Endothelial cell of umbilical vein (primary cell): ENCODE results near the gene OSBPL6. TPM values are rescaled to one million over a fixed set of nuclear protein-coding genes. Genes with fewer than 3 reads are reported as not detected.

ENCODE experiments used
- BruUV-seq: library from RNA; stranded (reverse); fragments of 400-500 nt; replicated peaks from 2 replicates; lab custom pipeline; 2021; lab: Mats Ljungman, UMichigan
- CTCF ChIA-PET: fragments of 300-600, 350-600 bp; sonication (Branson Sonifier 250); formaldehyde crosslinking; loops from one replicate; lab custom pipeline; 2021; ENCODE audit warnings: antibody characterized with exemption, inconsistent platforms; lab: Charles Lee
- POLR2A ChIA-PET: fragments of 300-600, 350-600 bp; sonication (Branson Sonifier 250); formaldehyde crosslinking; loops from one replicate; lab custom pipeline; 2021; ENCODE audit warnings: antibody characterized with exemption, inconsistent platforms; lab: Charles Lee
- DNase-seq: peaks from one replicate; pipeline ENCODE4 v3.0.0-alpha.2; 2011; ENCODE audit warnings: low read depth, low spot score
- FAIRE-seq: peaks from 2 replicates; lab custom pipeline; 2011; peaks lifted over from hg19 to GRCh38; lab: Jason Lieb, UNC
- H2AFZ ChIP-seq: 2 replicates; pipeline ENCODE4 v1.6.0; 2012; ENCODE audit warnings: low read depth, low read length, control low read depth, inconsistent platforms
- H3K27ac ChIP-seq: 2 replicates; pipeline ENCODE4 v1.5.1; 2011; ENCODE audit warnings: low read depth, mild to moderate bottlenecking, control low read depth, low read length, moderate library complexity; ENCODE audit not compliant: insufficient read depth
- H3K27me3 ChIP-seq, 2 experiments: 2 replicates each; pipeline versions ENCODE4 v1.6.0 to v1.6.1; 2011; ENCODE audit warnings: low read length in 2 of 2, mixed read lengths in 1 of 2; ENCODE audit not compliant: control insufficient read depth in 2 of 2, insufficient read depth in 2 of 2
- H3K36me3 ChIP-seq, 2 experiments: 2 replicates in 1 of 2; 3 replicates in 1 of 2; pipeline ENCODE4 v1.5.1; 2011; ENCODE audit warnings: low read length in 2 of 2, mild to moderate bottlenecking in 1 of 2, moderate library complexity in 1 of 2; ENCODE audit not compliant: control insufficient read depth in 2 of 2, insufficient read depth in 2 of 2; ENCODE audit errors: extremely low read depth in 1 of 2
- H3K4me1 ChIP-seq: 3 replicates; pipeline ENCODE4 v1.5.1; 2011; ENCODE audit warnings: mild to moderate bottlenecking, low read length; ENCODE audit not compliant: control insufficient read depth, insufficient read depth; ENCODE audit errors: extremely low read depth
- H3K4me2 ChIP-seq: 2 replicates; pipeline ENCODE4 v1.6.1; 2011; ENCODE audit warnings: low read length, control low read depth, mixed read lengths; ENCODE audit not compliant: insufficient read depth
- H3K4me3 ChIP-seq, 3 experiments: fragments of 200-600 bp in 1 of 3; sonication (generic), shearing (Covaris generic) in 1 of 3; replicated peaks in 1 of 3; 2 replicates each; pipeline ENCODE4 v1.5.1; 2011 to 2016; ENCODE audit warnings: control low read depth in 3 of 3, low read length in 3 of 3, mild to moderate bottlenecking in 2 of 3, inconsistent platforms in 1 of 3, low read depth in 1 of 3, moderate library complexity in 1 of 3; ENCODE audit not compliant: insufficient read depth in 1 of 3
- H3K79me2 ChIP-seq: 2 replicates; pipeline ENCODE4 v1.6.0; 2012; ENCODE audit warnings: low read length, inconsistent platforms; ENCODE audit not compliant: control insufficient read depth, insufficient read depth
- H3K9ac ChIP-seq: replicated peaks from 2 replicates; pipeline ENCODE3; 2011; ENCODE audit warnings: low read length, control low read depth; ENCODE audit not compliant: insufficient read depth; ENCODE audit errors: extremely low read depth
- H3K9me1 ChIP-seq: replicated peaks from 3 replicates; pipeline ENCODE4 v1.6.0; 2011; ENCODE audit warnings: mild to moderate bottlenecking, low read length; ENCODE audit not compliant: control insufficient read depth, insufficient read depth; ENCODE audit errors: extremely low read depth
- H3K9me3 ChIP-seq: replicated peaks from 2 replicates; pipeline ENCODE4 v1.5.1; 2012; ENCODE audit warnings: low read length, inconsistent platforms; ENCODE audit not compliant: control insufficient read depth, insufficient read depth
- H4K20me1 ChIP-seq: replicated peaks from 2 replicates; pipeline ENCODE3; 2011; ENCODE audit warnings: mild to moderate bottlenecking, low read length; ENCODE audit not compliant: control insufficient read depth, insufficient read depth; ENCODE audit errors: extremely low read depth
- EZH2 ChIP-seq: IDR thresholded peaks from 2 replicates; pipeline ENCODE4 v1.6.1; 2012; ENCODE audit warnings: borderline replicate concordance, low read depth, mild to moderate bottlenecking, moderate library complexity, low read length, inconsistent platforms; ENCODE audit not compliant: severe bottlenecking
- FOS ChIP-seq: IDR thresholded peaks from 2 replicates; pipeline ENCODE4 v1.6.1; 2011; ENCODE audit warnings: mild to moderate bottlenecking, low read length, moderate library complexity, borderline replicate concordance; ENCODE audit not compliant: insufficient read depth
- GATA2 ChIP-seq: IDR thresholded peaks from 2 replicates; pipeline ENCODE4 v1.7.0; 2011; ENCODE audit warnings: low read depth, mild to moderate bottlenecking, moderate library complexity, mixed read lengths, low read length; ENCODE audit not compliant: insufficient read length, insufficient read depth
- JUN ChIP-seq: IDR thresholded peaks from 2 replicates; pipeline ENCODE4 v1.6.1; 2011; ENCODE audit warnings: borderline replicate concordance, low read depth; ENCODE audit not compliant: insufficient read length, insufficient read depth
- MAX ChIP-seq: IDR thresholded peaks from 2 replicates; pipeline ENCODE4 v1.6.1; 2011; ENCODE audit not compliant: insufficient read depth, insufficient read length
- MYC ChIP-seq: IDR thresholded peaks from one replicate; pipeline ENCODE4 v1.6.1; 2011; ENCODE audit warnings: mild to moderate bottlenecking, low read depth, low read length
- POLR2A ChIP-seq: IDR thresholded peaks from 2 replicates; pipeline ENCODE4 v1.6.1; 2012; ENCODE audit warnings: low read depth, mild to moderate bottlenecking, control low read depth, low read length
- POLR2AphosphoS5 ChIP-seq: IDR thresholded peaks from 2 replicates; pipeline ENCODE4 v1.6.1; 2012; ENCODE audit warnings: low read depth, mild to moderate bottlenecking, control low read depth, low read length, moderate library complexity; ENCODE audit not compliant: insufficient read depth
- dilution Hi-C: fragments of 300-500 bp; cut with MboI; formaldehyde crosslinking; loops from one replicate; pipeline ENCODE4 v1.15.0; 2019; ENCODE audit warnings: low sequenced_read_pairs; ENCODE audit not compliant: extremely low pct_ligation_motif_present
- intact Hi-C: fragments of 100-400 bp; cut with micrococcal nuclease; formaldehyde crosslinking; loops from one replicate; pipeline ENCODE4 v1.10.0; 2022
- polyA plus RNA-seq, 4 experiments: library from polyadenylated mRNA; depleted of rRNA in 3 of 4; stranded (reverse) in 3 of 4; unstranded in 1 of 4; fragments of >200 nt; gene quantifications; 2 replicates each; pipeline versions ENCODE4 v1.2.1 to v1.2.3, GENCODE V29; 2011 to 2012; ENCODE audit warnings: missing spikeins in 1 of 4
- total RNA-seq: library from RNA; stranded (reverse); gene quantifications from 2 replicates; pipeline ENCODE4 v1.2.3, GENCODE V29; 2021
- TF ChIP-seq, protein P1 (sequence below), 2 donors: IDR thresholded peaks; 1 replicate in 1 of 2; 2 replicates in 1 of 2; pipeline ENCODE4 v1.5.1; 2011; ENCODE audit warnings: low read length in 2 of 2, mild to moderate bottlenecking in 2 of 2, moderate library complexity in 2 of 2, control low read depth in 1 of 2, inconsistent platforms in 1 of 2, low read depth in 1 of 2; ENCODE audit not compliant: insufficient read depth in 1 of 2; ENCODE audit errors: extremely low read depth in 1 of 2

The OSBPL6 gene
- total and polyA plus RNA-seq, 2 donors (not counting 3 experiments of a cell fraction or from before 2014, with no cell fraction given) = 1.5 to 2.3 TPM

- H3K9me3 ChIP-seq = no peaks in the 10 kb centered on the region
- intact Hi-C loops = no loop called here
- dilution Hi-C loops = no loop called here
- BruUV-seq = no TSS peak
- no peak for DNase-seq
- no peaks in the 10 kb centered on the region for H3K4me1 ChIP-seq
- FAIRE-seq = no peak
- H4K20me1 ChIP-seq = no peaks in the 10 kb centered on the region
- no peak overlapping the region for H3K4me2 ChIP-seq
- ChIA-PET POLR2A (no interaction called here), CTCF (interaction anchor here (1.9 kb wide), 1 partner anchor 8 kb away, joined by 5 read pairs; no protein-coding TSS in a partner anchor)
- H3K9me1 ChIP-seq = no peaks in the 10 kb centered on the region
- TF ChIP-seq MAX = no peak
- no peak for TF ChIP-seq FOS
- TF ChIP-seq EZH2 = no peak
- TF ChIP-seq POLR2A = no peak
- no peak for TF ChIP-seq POLR2AphosphoS5
- TF ChIP-seq JUN = no peak
- TF ChIP-seq MYC = no peak
- TF ChIP-seq, protein P1, sequence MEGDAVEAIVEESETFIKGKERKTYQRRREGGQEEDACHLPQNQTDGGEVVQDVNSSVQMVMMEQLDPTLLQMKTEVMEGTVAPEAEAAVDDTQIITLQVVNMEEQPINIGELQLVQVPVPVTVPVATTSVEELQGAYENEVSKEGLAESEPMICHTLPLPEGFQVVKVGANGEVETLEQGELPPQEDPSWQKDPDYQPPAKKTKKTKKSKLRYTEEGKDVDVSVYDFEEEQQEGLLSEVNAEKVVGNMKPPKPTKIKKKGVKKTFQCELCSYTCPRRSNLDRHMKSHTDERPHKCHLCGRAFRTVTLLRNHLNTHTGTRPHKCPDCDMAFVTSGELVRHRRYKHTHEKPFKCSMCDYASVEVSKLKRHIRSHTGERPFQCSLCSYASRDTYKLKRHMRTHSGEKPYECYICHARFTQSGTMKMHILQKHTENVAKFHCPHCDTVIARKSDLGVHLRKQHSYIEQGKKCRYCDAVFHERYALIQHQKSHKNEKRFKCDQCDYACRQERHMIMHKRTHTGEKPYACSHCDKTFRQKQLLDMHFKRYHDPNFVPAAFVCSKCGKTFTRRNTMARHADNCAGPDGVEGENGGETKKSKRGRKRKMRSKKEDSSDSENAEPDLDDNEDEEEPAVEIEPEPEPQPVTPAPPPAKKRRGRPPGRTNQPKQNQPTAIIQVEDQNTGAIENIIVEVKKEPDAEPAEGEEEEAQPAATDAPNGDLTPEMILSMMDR (IDR thresholded peaks at IDR 0.05; ENCODE audit: extremely low read depth in 1 of 2, insufficient read depth in 1 of 2, low read depth in 1 of 2, low read length in 2 of 2) = no peak
- TF ChIP-seq GATA2 = no peak
- no peaks in the 10 kb centered on the region for H3K27me3 ChIP-seq
- H3K9ac ChIP-seq = no peak overlapping the region
- no peak overlapping the region for H2AFZ ChIP-seq
- H3K36me3 ChIP-seq = no peaks in the 10 kb centered on the region
- H3K79me2 ChIP-seq = no peaks in the 10 kb centered on the region
- H3K4me3 ChIP-seq = no peak overlapping the region
- no peak overlapping the region for H3K27ac ChIP-seq
These were observed 123.5 kb downstream of the OSBPL6 start for GRCh38 chr2:178317811-178318210.
